Right cardiac atrium (tissue), 5 donors: Measurements from ENCODE around the gene MTMR2. TPM values are rescaled to one million over a fixed set of nuclear protein-coding genes. Genes with fewer than 3 reads are reported as not detected.

ENCODE experiments used
- ATAC-seq, 2 donors: fragments of 200-7000 bp; cut with Tn5 transposase; one replicate each; pipeline versions ENCODE4 v1.8.0 to v1.9.1; 2020; ENCODE audit warnings: moderate library complexity in 2 of 2, mild to moderate bottlenecking in 1 of 2
- DNase-seq, 3 donors: peaks; one replicate each; pipeline ENCODE4 v3.0.0-alpha.2; 2020
- H3K27ac ChIP-seq: one replicate; pipeline ENCODE4 v1.5.1; 2013; ENCODE audit warnings: mild to moderate bottlenecking, low read length, control low read depth, moderate library complexity
- H3K27me3 ChIP-seq: one replicate; pipeline ENCODE4 v1.6.1; 2013; ENCODE audit not compliant: control insufficient read depth, insufficient read depth
- H3K4me1 ChIP-seq: one replicate; pipeline ENCODE4 v1.6.1; 2013; ENCODE audit warnings: low read length; ENCODE audit not compliant: control insufficient read depth, insufficient read depth
- H3K4me3 ChIP-seq: one replicate; pipeline ENCODE4 v1.5.1; 2013; ENCODE audit warnings: low read length, control low read depth
- H3K9me3 ChIP-seq: one replicate; pipeline ENCODE4 v1.6.1; 2013; ENCODE audit warnings: low read length; ENCODE audit not compliant: control insufficient read depth
- WGBS: extraction: QIAGEN DNeasy Blood & Tissue Kit; methylation state at CpG from one replicate; pipeline ENCODE4 v1.1.7; 2013; 5-methylcytosine and 5-hydroxymethylcytosine counted together
- intact Hi-C, 4 donors: fragments of 100-400 bp; cut with DNase I; formaldehyde crosslinking; loops; one replicate each; pipeline versions ENCODE4 v1.11.0 to v1.14.0; 2022 to 2023
- polyA plus RNA-seq: library from polyadenylated mRNA; stranded (reverse); fragments of 200-250 nt; gene quantifications from one replicate; pipeline ENCODE4 v1.2.3, GENCODE V29; 2013
- total RNA-seq, 4 donors: library from RNA; stranded (reverse); fragmentation: NEBNext Ultra II Directional; extraction: Animal tissue kit (Norgen Biotek cat#: 25700); gene quantifications; one replicate each; pipeline ENCODE4 v1.2.1, GENCODE V29; 2021
- donor health status: healthy with polysubstance abuse.
- donor health status: DM: no; HTN: yes; CAD: no.
- donor health status: DM: no; HTN: no; CAD: no.
- donor health status: DM: no; HTN: yes; CAD: no; lungs with severe emphysema.
- donor health status: DM: yes; HTN: yes; CAD: no.

MTMR2 gene
- total and polyA plus RNA-seq, 5 donors, result 7.8 to 23.6 (median 18.6) TPM

DNA sequence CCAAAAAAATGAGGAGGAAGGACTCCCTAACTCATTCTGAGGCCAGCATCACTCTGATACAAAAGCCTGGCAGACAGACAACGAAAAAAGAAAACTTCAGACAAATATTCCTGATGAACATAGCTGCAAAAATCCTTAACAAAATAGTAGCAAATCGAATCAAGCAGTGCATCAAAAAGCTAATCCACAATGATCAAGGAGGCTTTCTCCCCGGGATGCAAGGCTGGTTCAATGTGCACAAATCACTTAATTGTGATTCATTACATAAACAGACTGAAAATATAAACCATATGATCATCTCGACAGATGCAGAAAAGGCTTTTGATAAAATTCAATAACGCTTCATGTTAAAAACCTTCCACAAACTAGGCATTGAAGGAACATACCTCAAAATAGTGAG lies 16.4 kb downstream of the MTMR2 start:
- Histone ChIP-seq H3K27me3 (no peaks in the 10 kb centered on the region), H3K27ac (no peak overlapping the region), H3K4me3 (no peak overlapping the region), H3K9me3 (no peaks in the 10 kb centered on the region), H3K4me1 (peaks cover 4% of the 10 kb centered on the region)
- intact Hi-C loops, result no loop called here
- no peak for DNase-seq
- ATAC-seq, result no peak
- WGBS, result 90% methylated on average over 5 of the region's 5 CpGs

DNA sequence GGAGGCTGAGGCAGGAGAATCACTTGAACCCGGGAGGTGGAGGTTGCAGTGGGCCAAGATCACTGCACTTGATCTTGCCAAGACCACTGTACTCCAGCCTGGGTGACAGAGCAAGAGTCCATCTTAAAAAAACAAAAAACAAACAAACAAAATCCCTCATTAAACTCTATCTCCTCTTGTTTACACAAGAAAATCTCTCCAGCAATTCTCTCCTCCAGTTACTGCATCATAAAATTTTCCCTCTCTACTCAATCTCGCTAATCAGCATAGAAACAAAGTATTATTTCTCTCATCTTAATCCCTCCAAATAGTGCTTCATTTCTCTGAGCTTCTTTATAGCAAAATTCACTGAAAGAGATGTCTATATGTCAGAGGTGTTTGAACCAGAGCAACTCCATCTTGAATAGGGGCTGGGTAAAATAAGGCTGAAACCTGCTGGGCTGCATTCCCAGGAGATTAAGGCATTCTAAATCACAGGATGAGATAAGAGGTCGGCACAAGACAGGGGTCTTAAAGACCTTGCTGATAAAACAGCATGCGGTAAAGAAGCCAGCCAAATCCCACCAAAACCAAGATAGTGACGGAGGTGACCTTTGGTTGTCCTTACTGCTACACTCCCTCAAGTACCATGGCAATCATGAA lies 19.8 kb downstream of the MTMR2 start:
- Histone ChIP-seq H3K27ac (no peak overlapping the region), H3K27me3 (no peaks in the 10 kb centered on the region), H3K9me3 (no peaks in the 10 kb centered on the region), H3K4me1 (peaks cover 4% of the 10 kb centered on the region), H3K4me3 (no peak overlapping the region)
- no peak for ATAC-seq
- DNase-seq, result no peak
- intact Hi-C loops, result no loop called here
- WGBS, result 73% methylated on average over 5 of the region's 5 CpGs

DNA sequence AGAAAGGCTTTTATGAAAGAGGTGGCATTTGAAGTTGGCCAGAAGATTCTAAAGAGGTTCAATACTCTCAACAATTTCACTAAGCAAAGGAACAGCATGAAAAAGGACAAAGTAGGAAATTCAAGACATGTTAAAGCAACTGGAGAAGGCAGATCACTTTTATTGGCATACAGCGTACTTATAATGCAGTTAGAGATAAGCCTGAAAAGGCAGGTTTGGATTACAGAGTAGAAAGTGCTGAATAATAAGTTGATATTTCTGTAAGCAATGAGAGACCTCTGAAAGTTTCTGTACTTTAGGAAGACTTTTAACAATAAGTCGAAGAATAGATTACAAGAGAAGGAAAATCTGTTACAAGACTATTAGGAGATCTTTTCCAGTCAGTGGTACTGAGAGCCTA lies 25.1 kb downstream of the MTMR2 start:
- Histone ChIP-seq H3K4me3 (no peak overlapping the region), H3K9me3 (no peaks in the 10 kb centered on the region), H3K4me1 (peaks cover 2% of the 10 kb centered on the region), H3K27ac (no peak overlapping the region), H3K27me3 (no peaks in the 10 kb centered on the region)
- DNase-seq (no peak), ATAC-seq (no peak)
- 45% methylated on average over 2 of the region's 2 CpGs for WGBS
- intact Hi-C loops, result no loop called here

DNA sequence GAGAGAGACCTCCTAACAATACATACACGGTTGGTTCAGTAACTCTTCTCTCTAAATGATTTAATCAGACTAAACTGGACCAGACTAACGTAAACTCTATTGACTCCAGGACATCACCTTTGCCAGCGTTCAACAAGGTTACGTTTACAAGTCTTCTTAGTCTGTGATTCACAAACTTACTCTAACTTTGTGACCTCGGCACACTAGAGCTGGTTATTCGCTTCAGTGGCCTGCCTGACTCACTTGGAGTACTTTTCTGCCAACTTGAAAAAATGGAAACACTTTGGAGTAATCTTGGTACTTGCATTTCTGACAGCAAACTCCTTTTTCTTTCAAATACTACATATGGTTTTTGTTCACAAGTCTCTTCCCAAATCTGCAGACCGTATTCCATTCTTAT lies 26.2 kb downstream of the MTMR2 start:
- Histone ChIP-seq H3K4me3 (no peak overlapping the region), H3K4me1 (no peaks in the 10 kb centered on the region), H3K9me3 (no peaks in the 10 kb centered on the region), H3K27me3 (no peaks in the 10 kb centered on the region), H3K27ac (no peak overlapping the region)
- intact Hi-C loops, result no loop called here
- no peak for ATAC-seq
- no peak for DNase-seq
- WGBS, result 91% methylated on average over 7 of the region's 7 CpGs

DNA sequence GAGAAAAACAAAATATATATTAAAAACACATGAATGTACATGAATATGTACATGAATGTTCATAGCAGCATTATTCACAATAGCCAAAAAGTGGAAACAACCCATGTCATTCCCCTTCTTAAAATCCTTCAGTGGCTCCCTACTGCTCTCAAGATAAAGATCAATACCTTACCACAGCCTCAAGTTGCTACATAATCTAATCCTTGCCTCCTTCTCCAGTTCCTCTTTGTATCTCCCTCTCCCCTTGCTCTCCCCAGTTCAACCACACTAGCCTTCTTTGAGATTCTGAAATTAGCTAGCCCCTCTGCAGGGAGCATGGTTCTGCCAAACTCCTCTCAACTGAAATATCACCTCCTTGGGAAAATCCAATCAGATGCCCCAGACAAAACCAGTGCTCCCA lies 28.1 kb downstream of the MTMR2 start:
- H3K27ac ChIP-seq, result no peak overlapping the region
- no peak for DNase-seq
- no peak overlapping the region for H3K4me3 ChIP-seq
- intact Hi-C loops, result no loop called here
- no peaks in the 10 kb centered on the region for H3K27me3 ChIP-seq
- H3K4me1 ChIP-seq, result no peaks in the 10 kb centered on the region
- ATAC-seq, result no peak
- H3K9me3 ChIP-seq, result no peaks in the 10 kb centered on the region

DNA sequence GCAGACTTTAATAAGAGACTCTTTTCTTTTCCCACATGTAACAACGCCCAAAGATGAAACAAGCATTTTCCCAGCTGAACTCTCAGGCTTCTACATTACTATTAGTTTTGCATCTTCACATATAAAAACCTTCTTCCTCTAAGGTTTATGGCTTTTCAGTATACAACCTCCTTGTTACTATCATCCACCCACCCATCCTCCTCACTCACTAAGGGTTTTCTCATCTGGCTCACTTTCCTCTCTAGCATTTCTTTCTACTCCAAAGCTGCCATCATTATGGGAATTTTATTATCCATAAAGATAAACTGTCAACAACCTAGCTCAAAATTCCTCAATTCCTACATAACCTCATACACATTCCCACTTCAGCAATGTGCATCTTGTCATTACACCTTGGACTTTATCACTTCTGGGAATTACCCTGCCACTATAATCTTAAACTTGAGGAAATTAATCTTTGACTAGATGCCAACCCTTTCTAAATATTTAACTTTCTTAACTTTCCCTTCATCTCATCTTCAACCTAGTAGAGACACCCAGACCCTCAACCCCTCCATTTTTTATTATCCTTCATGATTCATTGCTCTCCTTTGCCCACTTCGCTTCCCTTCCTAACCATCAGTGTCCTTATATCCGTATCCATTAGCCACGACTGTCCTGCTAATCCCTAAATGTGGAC lies 30.9 kb downstream of the MTMR2 start:
- intact Hi-C loops, result no loop called here

DNA sequence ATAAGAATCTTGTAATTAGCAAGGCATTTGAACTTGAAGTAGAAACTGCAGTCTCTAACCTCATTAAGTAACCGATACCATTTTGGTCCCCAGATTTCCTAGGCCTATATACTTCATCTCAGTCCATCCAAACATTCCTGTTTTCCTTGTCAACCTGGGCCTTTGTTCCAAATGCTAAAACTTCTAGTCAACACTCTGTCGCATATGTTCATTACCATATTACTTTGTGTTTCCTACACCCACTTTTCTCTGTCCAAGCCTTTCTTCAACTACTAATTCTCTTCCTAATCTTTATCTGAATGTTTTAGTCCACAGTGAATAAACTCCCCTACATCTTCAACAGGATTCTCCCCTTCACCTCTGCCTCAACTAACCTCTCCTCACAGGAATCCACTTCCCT lies 31.4 kb downstream of the MTMR2 start:
- Histone ChIP-seq H3K4me3 (no peak overlapping the region), H3K27me3 (no peaks in the 10 kb centered on the region), H3K27ac (no peak overlapping the region), H3K4me1 (no peaks in the 10 kb centered on the region), H3K9me3 (no peaks in the 10 kb centered on the region)
- 96% methylated on average over 2 of the region's 2 CpGs for WGBS
- intact Hi-C loops, result no loop called here
- ATAC-seq (no peak), DNase-seq (no peak)

More for the DNA sequence above, 30.9 kb downstream of the MTMR2 start:
- Histone ChIP-seq H3K4me1 (no peaks in the 10 kb centered on the region), H3K9me3 (no peaks in the 10 kb centered on the region), H3K27me3 (no peaks in the 10 kb centered on the region), H3K4me3 (no peak overlapping the region), H3K27ac (no peak overlapping the region)
- 90% methylated on average over 4 of the region's 4 CpGs for WGBS
- ATAC-seq (no peak), DNase-seq (no peak)

DNA sequence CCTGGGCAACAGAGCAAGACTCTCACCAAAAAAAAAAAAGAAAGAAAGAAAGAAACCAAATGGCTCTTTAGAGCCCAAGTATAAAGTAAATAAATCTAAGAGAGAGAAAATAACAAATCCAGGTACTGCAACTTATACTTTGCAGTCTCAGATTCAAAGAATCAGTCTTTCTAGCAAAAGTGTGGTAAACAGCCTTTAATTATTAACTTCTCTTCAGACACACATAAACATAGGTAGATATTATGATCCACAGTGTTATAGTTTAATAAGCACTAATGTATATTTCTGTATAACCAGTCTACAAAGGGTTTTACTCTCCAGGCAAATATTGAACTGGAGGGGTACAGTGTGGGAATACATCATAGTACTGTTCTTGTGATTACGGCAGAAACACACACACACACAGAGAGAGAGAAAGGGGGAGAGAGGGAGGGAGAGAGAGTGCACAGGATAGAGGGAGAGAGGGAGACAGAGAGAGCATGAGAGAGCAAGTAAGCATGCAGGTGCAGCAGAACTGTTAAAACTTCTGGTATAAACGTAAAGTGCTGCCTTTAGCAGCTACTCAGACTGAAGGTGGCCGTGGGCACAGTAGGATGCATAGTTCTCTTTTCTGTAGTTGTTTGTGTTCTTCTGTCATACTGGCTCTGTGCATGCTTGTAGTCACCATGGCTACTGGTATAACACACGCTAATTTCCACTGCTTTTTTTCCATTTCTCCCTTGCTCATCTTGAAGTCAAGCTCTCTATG lies 32.3 kb downstream of the MTMR2 start:
- H3K27ac ChIP-seq, result no peak overlapping the region
- no peaks in the 10 kb centered on the region for H3K9me3 ChIP-seq
- ATAC-seq (peak; percentile 41 to 68), DNase-seq (no peak)
- WGBS, result 58% methylated on average over 4 of the region's 4 CpGs
- no peaks in the 10 kb centered on the region for H3K4me1 ChIP-seq
- intact Hi-C loops, result no loop called here
- no peak overlapping the region for H3K4me3 ChIP-seq
- no peaks in the 10 kb centered on the region for H3K27me3 ChIP-seq

DNA sequence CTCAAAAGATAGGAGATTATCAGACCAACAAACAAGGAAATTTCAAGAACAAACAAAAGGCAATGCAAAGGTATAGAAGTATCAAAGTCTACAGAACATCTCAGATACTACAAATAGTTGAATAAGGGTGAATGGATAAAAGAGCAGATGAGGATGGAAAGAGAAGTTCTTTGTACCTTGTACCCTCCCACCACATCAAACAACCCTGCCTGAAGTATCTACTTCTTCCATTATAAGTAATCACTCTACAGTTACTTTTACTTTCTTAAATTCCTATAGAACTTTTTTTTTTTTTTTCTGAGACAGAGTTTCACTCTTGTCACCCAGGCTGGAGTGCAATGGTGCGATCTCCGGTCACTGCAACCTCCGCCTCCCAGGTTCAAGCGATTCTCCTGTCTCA lies 35.1 kb downstream of the MTMR2 start:
- Histone ChIP-seq H3K9me3 (no peaks in the 10 kb centered on the region), H3K27me3 (no peaks in the 10 kb centered on the region), H3K4me1 (no peaks in the 10 kb centered on the region), H3K4me3 (no peak overlapping the region), H3K27ac (no peak overlapping the region)
- DNase-seq (no peak), ATAC-seq (no peak)
- intact Hi-C loops, result no loop called here
- 98% methylated on average over 4 of the region's 4 CpGs for WGBS

DNA sequence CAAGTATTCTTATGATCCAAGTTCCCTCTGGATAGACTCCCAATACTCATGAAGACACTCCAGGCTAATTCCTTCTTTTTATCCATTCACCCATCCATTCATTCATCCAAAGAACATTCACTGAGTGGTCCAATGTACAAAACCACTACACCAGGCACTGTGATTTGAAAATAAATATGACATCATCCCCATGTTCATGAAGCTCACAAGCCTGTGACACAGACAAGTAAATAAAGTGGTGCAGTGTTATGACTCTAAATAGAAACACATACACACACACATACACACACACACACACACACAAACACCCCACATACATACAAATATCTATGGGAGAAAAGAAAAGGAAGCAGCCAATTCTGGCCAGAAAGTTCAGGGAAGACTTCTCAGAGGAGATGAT lies 35.5 kb downstream of the MTMR2 start:
- DNase-seq (no peak), ATAC-seq (no peak)
- Histone ChIP-seq H3K27ac (no peak overlapping the region), H3K9me3 (no peaks in the 10 kb centered on the region), H3K27me3 (no peaks in the 10 kb centered on the region), H3K4me3 (no peak overlapping the region), H3K4me1 (no peaks in the 10 kb centered on the region)
- intact Hi-C loops, result no loop called here

DNA sequence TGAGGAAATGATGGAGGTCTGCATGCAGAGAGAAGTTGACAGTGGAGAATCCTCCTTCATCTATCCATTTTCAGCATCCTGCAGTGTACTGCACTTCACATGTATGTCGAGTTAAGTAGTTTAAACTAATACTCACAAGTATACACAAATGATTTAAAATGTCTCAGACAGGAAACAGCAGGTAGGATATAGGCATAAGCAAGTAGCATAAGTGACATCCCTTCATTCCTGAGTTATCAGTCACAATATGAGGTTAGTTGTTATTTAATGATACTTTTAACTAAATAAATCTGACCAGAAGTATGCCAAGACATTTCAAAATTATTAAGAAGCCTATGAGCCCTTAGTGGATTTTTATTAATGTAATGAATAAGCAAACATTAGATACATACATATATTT lies 37.4 kb downstream of the MTMR2 start:
- DNase-seq (no peak), ATAC-seq (no peak)
- Histone ChIP-seq H3K27me3 (no peaks in the 10 kb centered on the region), H3K27ac (no peak overlapping the region), H3K4me1 (no peaks in the 10 kb centered on the region), H3K4me3 (no peak overlapping the region), H3K9me3 (no peaks in the 10 kb centered on the region)
- WGBS, result 86% methylated on average over 1 of the region's 1 CpG
- intact Hi-C loops, result no loop called here
